ENCODE results near the gene CLDN4.

The CLDN4 gene

DNA sequence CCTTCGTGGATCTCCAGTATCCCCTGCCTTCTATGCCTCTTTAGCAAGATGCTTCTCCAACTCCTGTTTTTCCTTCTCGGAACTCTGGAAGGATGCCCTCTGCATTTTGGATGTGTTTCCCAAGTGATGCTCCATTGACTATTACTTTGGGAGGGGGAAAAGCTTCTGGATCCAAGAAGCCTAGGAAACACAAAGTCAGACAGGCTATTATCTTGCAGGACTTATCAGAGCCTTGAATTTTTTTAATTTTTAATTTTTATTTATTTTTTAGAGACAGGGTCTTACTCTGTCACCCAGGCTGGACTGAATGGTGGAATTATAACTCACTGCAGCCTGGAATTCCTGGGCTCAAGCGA, 51.2 kb downstream of the CLDN4 start:
- Histone ChIP-seq H3K14ac (ENCODE audit: low read length) (no peak overlapping the region), H3K27me3 (ENCODE audit: control insufficient read depth in 3 of 3, insufficient read depth in 3 of 3, low read depth in 1 of 3, low read length in 3 of 3) (peaks cover 0 to 17% (median 0%) of the 10 kb centered on the region in 3 experiments), H4K91ac (ENCODE audit: low read depth, low read length, poor library complexity) (no peak overlapping the region), H2BK120ac (ENCODE audit: low read depth, low read length) (no peak overlapping the region), H3K79me1 (ENCODE audit: low read depth, low read length) (no peaks in the 10 kb centered on the region), H2BK5ac (ENCODE audit: low read length) (no peak overlapping the region), H3K9ac (ENCODE audit: low read depth, low read length, poor library complexity) (no peak overlapping the region), H3K18ac (ENCODE audit: low read length) (no peak overlapping the region), H3K36me3 (replicated peaks in 1 of 2; ENCODE audit: control insufficient read depth in 2 of 2, insufficient read depth in 2 of 2, low read length in 2 of 2) (no peaks in the 10 kb centered on the region), H2AK5ac (ENCODE audit: low read depth, low read length) (no peak overlapping the region), H4K8ac (ENCODE audit: low read depth, low read length) (no peak overlapping the region), H2BK12ac (ENCODE audit: low read length) (no peak overlapping the region), H3K27ac (replicated peaks; ENCODE audit: low read length) (no peak overlapping the region), H3K4me3 (ENCODE audit: low read length in 2 of 2) (no peak overlapping the region), H3K23ac (ENCODE audit: low read depth, low read length, poor library complexity) (no peak overlapping the region), H2AFZ (ENCODE audit: low read length) (no peak overlapping the region), H3K4me2 (ENCODE audit: insufficient read depth, low read length, poor library complexity, severe bottlenecking) (no peak overlapping the region), H3K9me3 (replicated peaks in 1 of 2; ENCODE audit: control insufficient read depth in 2 of 2, insufficient read depth in 1 of 2, low read depth in 1 of 2, low read length in 2 of 2) (no peaks in the 10 kb centered on the region), H3K4ac (ENCODE audit: low read length) (no peak overlapping the region), H3K4me1 (ENCODE audit: control insufficient read depth in 2 of 2, insufficient read depth in 1 of 2, low read depth in 1 of 2, low read length in 2 of 2) (peaks cover 3 to 6% of the 10 kb centered on the region in 2 donors), H2BK15ac (ENCODE audit: low read length) (no peak overlapping the region)
- no peak for DNase-seq (ENCODE audit: low spot score)
- no CpG with 5 or more reads among the region's 3 CpGs for WGBS, 2 donors (ENCODE audit: extremely low coverage in 2 of 2, insufficient read length in 2 of 2, insufficient replicate concordance in 1 of 2)
